ENCODE measurements around the gene RGS10.

RGS10 gene

GRCh38 chr10:119517235-119518141, 25.0 kb downstream of the RGS10 start:
- no peak for DNase-seq

DNA sequence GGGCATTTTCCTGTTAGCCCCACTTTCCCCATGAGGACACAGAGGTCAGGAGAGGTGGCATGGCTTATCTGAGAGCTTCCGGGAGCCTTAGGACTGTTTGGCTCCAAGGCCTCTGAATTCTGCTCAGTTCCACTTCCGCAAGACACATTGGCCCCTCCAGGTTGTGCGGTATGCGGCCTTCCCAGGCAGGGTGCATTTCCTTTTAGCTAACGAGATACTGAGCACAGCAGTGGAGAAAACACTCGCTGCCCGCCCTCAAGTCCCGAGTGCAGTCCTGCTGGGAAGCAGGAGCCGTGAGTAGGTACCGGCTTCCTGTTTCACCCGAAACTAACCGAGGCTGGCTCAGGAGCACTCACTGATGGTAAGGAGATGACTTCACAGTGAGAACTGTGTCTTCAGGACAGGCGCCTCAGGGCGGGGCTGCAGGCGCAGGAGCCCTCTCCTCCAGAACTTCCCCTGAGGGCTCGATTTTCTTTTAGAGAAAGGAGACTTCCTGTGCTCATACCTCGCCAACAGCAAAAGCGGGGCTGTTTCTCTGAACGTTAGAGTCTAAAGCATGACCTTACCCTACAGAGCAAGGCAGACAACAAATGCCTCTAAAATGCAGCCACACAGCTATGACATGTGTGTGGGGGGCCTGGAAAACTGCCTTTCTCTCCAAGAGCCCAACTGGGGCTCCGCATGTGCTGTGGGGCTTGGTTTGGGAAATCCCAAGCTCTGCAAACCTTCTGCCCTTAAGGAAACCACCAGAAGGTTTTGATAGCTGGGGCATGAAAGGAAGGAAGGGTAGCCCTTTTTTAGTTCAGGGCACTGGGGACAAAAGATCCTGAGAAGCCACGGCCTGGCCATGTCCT, 25.9 kb downstream of the RGS10 start:
- DNase-seq = peak; percentile 4

- no peak for DNase-seq
These were observed 26.9 kb downstream of the RGS10 start for GRCh38 chr10:119515511-119516045.

GRCh38 chr10:119514819-119515218, 27.7 kb downstream of the RGS10 start:
- no peak for DNase-seq

- DNase-seq = no peak
These were observed 30.5 kb downstream of the RGS10 start for GRCh38 chr10:119511828-119512515.

- DNase-seq = peak; percentile 3
These were observed 32.5 kb downstream of the RGS10 start for GRCh38 chr10:119509909-119510451.

DNA sequence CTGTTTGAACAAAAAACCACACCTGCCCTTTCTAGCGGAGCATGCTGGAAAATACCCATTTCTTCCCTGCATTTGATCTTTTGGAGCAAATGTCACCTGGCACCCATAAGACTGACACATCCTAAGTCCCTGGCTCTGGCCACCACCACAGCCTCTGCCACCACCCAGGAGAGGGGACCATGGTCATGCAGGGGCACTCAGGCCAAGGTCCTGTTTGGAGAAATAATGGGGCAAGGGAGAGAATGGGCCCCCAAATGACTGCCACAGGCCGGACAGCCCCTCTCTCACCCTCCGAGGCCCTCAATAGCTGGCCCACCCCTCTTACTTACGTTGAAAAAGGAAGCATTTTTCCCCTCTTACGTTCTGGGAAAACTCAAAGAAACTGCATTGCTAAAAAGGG, 35.4 kb downstream of the RGS10 start:
- DNase-seq = no peak

DNA sequence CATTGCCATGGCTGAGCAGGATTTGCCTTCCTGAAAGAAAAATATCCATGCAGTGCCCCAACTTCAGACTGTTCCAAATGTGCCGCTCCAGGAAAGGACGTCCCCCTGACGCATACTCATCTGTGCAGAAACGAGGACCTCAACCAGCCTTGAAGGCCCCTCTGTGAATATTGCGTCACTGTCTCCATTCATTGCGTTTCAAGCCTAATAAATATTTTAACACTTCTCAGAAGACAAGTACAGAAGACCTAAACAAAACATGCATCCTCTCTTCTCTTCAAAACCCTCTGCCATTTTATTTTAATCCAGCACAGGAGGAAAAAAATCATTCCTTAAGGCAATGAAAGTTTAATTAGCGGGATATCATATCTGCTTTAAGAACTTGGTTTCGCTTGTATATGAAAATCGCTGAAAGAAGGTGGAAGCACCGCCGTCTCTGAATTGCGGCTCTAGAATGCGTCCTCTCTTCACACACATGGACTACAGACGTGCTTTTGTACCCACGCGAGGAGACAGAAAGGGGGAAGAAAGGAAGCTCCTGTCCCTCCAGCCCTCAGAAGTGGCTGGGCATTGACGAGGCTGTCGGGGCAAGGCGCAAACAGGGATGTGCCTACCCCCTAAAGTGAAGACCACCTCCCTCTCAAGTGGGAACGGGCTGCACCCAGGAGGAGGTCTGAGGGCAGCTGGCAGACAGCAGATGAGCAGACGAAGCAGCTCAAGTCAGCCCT, 36.8 kb downstream of the RGS10 start:
- DNase-seq = no peak

GRCh38 chr10:119505131-119505551, 37.4 kb downstream of the RGS10 start:
- no peak for DNase-seq

DNA sequence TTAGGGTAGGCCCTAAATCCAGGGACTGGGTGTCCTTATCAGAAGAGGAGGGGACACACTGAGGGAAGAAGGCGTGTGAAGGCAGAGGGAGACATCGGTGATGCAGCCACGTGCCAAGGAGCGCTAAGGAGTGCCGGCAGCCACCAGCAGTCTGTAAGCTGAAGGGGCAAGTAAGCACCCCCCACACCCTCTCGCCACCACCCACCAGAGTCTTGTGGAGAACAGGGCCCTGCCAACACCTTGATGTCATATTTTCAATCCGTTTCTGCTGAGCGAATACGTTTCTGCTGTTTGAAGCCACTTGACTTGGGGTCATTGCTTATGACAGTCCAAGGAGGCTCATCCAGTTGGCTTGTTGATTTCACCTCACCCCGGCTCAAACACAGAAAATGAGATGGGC, 37.9 kb downstream of the RGS10 start:
- DNase-seq = no peak

- no peak for DNase-seq
These were observed 38.7 kb downstream of the RGS10 start for GRCh38 chr10:119503821-119504220.

DNA sequence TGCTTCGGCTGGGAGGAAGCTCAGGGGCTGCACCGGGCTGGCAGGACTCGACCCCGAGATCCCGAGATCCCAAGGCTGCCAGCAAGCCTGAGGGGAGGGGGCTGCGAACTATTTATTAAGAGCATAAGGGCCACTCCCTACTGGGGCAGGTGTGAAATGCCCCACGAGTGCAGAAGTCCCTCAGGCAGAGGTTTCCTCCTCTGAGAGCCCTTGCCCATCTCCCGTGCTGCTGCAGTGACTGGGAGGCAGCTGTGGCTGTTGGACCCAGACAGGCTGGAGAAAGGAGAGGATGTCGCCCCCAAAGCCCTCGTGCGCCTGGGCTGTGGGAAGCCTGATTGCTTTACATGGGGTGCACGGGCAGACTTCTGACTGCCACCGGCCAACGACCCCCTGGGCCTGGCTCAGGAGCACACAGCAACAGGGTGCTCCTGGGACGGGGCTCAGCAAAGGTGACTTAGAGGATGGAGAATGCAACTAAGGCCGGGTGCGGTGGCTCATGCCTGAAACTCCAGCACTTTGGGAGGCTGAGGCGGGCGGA, 39.8 kb downstream of the RGS10 start:
- DNase-seq = no peak

GRCh38 chr10:119502209-119502608, 40.3 kb downstream of the RGS10 start:
- DNase-seq = peak; percentile 44

GRCh38 chr10:119501690-119502089, 40.8 kb downstream of the RGS10 start:
- DNase-seq = no peak

DNA sequence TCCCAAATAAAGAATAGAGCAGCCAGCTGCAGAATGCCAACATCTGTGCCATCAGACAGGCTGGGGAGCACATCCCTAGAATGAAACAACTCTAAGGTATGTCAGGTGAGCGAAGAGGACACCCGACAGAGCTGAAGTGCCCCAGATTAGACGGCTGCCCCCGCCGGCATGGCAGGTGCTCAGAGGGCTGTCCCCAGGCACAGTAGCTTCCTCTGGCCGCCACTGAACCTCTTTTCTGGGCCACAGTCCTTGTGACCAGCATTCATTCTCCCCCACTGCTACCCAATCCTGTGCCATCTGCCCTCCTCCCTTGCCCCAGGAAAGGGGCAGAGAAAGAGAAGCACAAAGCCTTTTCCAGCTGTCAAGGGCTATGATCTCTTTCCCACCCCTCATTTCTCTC, 41.7 kb downstream of the RGS10 start:
- no peak for DNase-seq

DNA sequence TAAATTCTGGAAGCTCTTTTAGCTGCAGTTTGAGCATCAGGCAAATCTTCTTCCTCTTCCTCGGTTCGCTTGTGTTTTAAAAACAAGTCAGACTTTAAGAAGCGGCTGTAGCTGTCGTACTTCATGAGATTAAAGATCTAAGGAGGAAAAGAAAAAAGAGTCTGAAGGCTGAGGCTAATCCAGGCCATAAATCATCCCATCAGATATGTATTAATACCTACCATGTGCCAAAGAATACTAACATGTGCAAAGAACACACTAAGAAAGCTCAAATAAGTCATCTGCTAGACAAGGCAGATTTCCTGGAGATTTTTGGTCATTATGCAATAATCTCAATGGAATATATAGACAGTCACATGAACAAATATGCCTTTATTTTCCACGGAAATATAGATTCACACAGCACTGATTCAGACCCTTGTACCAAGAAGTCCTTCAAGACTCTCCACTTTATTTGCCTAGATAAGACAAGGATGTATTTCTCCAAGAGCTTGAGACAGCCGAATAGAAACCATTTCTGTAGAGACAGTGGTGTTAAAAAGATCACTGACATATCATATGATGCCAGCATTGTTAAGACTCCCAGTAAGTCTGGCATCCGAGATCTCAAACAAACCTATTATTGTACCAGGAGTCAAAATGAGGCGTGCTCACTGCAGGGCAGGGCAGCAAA, 42.3 kb downstream of the RGS10 start:
- no peak for DNase-seq

- DNase-seq = no peak
These were observed 42.9 kb downstream of the RGS10 start for GRCh38 chr10:119499677-119500002.

GRCh38 chr10:119498889-119499676, 43.4 kb downstream of the RGS10 start:
- no peak for DNase-seq

DNA sequence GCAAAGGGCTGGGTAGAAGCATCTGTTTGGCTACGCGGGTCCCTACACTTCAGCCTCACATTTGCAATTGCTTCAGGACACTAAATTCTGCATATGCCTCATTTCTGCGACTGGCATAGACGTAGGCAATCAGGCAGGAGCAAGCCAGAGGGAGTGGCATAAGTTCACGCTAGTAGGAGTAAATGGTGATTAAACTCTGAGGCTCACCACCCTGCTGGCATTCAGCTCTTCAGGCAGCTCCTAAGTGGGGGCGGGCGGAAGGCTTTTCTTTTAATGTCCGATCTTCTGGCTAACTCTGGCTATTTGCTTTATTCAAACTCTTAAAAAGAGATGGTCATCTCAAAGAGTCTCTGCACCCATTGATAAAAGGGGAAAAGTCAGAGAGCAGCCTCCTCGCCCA, 45.3 kb downstream of the RGS10 start:
- DNase-seq = no peak

DNA sequence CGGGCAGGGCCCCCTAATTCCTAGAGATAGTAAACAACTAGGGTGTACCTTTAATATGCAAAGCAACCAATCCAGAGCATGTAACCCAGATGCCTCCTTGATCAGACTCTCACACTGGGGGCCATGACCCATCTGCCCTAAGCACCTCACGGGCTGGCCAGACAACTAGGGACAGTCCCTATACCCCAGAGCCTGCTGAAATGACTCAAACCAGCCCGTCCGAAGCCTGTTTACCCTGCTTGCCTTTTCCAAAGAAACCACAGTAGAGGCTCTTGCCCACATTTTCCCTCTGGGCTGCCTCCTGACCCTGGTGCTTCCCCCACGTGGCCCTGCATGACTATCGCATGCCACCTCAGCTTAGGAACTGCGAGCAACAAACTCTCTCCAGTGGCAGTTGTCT, 46.2 kb downstream of the RGS10 start:
- no peak for DNase-seq
